ENCODE results near the gene DDX31.
"Not testable (repeated sequence)": the region's sequence is repeated elsewhere in the genome, so short reads cannot be mapped to it uniquely, and the experiment has no call there.

DNA sequence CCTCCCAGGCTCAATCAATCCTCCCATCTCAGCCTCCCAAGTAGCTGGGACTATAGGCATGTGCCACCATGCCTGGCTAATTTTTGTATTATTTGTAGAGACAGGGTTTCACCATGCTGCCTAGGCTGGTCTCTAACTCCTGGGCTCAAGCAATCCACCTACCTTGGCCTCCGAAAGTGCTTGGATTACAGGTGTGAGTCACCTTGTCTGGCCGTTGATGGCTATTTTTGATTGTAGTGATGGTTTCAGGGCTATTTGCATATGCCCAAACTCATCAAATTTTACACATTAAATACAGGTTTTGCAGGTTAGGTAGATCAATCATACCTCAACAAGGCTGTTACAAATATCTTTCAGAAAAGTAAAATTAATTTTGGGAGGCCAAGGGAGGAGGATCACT, 101.0 kb downstream of the DDX31 start:
- TF ChIP-seq, protein P1, sequence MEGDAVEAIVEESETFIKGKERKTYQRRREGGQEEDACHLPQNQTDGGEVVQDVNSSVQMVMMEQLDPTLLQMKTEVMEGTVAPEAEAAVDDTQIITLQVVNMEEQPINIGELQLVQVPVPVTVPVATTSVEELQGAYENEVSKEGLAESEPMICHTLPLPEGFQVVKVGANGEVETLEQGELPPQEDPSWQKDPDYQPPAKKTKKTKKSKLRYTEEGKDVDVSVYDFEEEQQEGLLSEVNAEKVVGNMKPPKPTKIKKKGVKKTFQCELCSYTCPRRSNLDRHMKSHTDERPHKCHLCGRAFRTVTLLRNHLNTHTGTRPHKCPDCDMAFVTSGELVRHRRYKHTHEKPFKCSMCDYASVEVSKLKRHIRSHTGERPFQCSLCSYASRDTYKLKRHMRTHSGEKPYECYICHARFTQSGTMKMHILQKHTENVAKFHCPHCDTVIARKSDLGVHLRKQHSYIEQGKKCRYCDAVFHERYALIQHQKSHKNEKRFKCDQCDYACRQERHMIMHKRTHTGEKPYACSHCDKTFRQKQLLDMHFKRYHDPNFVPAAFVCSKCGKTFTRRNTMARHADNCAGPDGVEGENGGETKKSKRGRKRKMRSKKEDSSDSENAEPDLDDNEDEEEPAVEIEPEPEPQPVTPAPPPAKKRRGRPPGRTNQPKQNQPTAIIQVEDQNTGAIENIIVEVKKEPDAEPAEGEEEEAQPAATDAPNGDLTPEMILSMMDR (IDR thresholded peaks at IDR 0.05; ENCODE audit: low read depth, low read length, poor library complexity, severe bottlenecking): not testable (repeated sequence)
- not testable (repeated sequence) for TF ChIP-seq EZH2phosphoT487 (IDR thresholded peaks at IDR 0.05; ENCODE audit: borderline replicate concordance, low read length)

Measured in DOHH2 (cell line).